GM18505 (cell line): Measurements from ENCODE around the gene ADGRE3.

Source experiments
- ATAC-seq: cut with Tn5 transposase; IDR thresholded peaks from one replicate; pipeline ENCODE4 v1.9.1; 2021; ENCODE audit not compliant: unreplicated experiment
- POLR2A ChIP-seq: IDR thresholded peaks from 4 replicates; pipeline ENCODE4 v1.6.1; 2011; ENCODE audit warnings: borderline replicate concordance; ENCODE audit not compliant: insufficient read depth, insufficient read length; ENCODE audit errors: extremely low read depth

Gene ADGRE3

GRCh38 chr19:14686411-14686810 is 11.8 kb upstream of the ADGRE3 start:
- ATAC-seq: no peak
- no peak for TF ChIP-seq POLR2A

GRCh38 chr19:14683439-14683838 is 8.8 kb upstream of the ADGRE3 start:
- no peak for ATAC-seq

GRCh38 chr19:14682084-14682483 is 7.4 kb upstream of the ADGRE3 start:
- ATAC-seq: no peak
- TF ChIP-seq POLR2A: no peak

More at GRCh38 chr19:14683439-14683838, 8.8 kb upstream of the ADGRE3 start:
- no peak for TF ChIP-seq POLR2A

GRCh38 chr19:14678199-14678598 is 3.6 kb upstream of the ADGRE3 start:
- TF ChIP-seq POLR2A: no peak
- no peak for ATAC-seq

GRCh38 chr19:14677464-14677863 is 2.8 kb upstream of the ADGRE3 start:
- no peak for ATAC-seq
- TF ChIP-seq POLR2A: no peak

- no peak for TF ChIP-seq POLR2A
- no peak for ATAC-seq
Measured at GRCh38 chr19:14676762-14677161, 2.1 kb upstream of the ADGRE3 start.

GRCh38 chr19:14673088-14673487 is 1.6 kb downstream of the ADGRE3 start:
- TF ChIP-seq POLR2A: no peak
- no peak for ATAC-seq

- no peak for TF ChIP-seq POLR2A
- ATAC-seq: no peak
Measured at GRCh38 chr19:14672188-14672872, 2.3 kb downstream of the ADGRE3 start.

GRCh38 chr19:14670408-14670807 is 4.2 kb downstream of the ADGRE3 start:
- TF ChIP-seq POLR2A: no peak
- no peak for ATAC-seq

- no peak for TF ChIP-seq POLR2A
- no peak for ATAC-seq
Measured at GRCh38 chr19:14669940-14670339, 4.7 kb downstream of the ADGRE3 start.

GRCh38 chr19:14661372-14661924 is 13.2 kb downstream of the ADGRE3 start:
- TF ChIP-seq POLR2A: no peak
- no peak for ATAC-seq

- no peak for TF ChIP-seq POLR2A
- no peak for ATAC-seq
Measured at GRCh38 chr19:14659874-14660489, 14.7 kb downstream of the ADGRE3 start.

- TF ChIP-seq POLR2A: no peak
- no peak for ATAC-seq
Measured at GRCh38 chr19:14655726-14656125, 18.9 kb downstream of the ADGRE3 start.
